A673 (cell line): ENCODE measurements around the gene PPP1R2.

ENCODE experiments used
- EZH2 ChIP-seq: fragments of 200-600 bp; sonication (generic); IDR thresholded peaks from 2 replicates; pipeline ENCODE4 v1.6.1; 2017; ENCODE audit warnings: borderline replicate concordance, low read depth, mild to moderate bottlenecking, mixed read lengths, antibody characterized with exemption, low read length; ENCODE audit not compliant: poor library complexity, severe bottlenecking
- TF ChIP-seq, protein P1 (sequence below): fragments of 300-800, 200-600 bp; sonication (generic); conservative IDR thresholded peaks from 2 replicates; pipeline ENCODE4 v1.5.1; 2017; ENCODE audit warnings: low read depth, mild to moderate bottlenecking, antibody characterized with exemption, low read length, moderate library complexity, mixed read lengths

DNA sequence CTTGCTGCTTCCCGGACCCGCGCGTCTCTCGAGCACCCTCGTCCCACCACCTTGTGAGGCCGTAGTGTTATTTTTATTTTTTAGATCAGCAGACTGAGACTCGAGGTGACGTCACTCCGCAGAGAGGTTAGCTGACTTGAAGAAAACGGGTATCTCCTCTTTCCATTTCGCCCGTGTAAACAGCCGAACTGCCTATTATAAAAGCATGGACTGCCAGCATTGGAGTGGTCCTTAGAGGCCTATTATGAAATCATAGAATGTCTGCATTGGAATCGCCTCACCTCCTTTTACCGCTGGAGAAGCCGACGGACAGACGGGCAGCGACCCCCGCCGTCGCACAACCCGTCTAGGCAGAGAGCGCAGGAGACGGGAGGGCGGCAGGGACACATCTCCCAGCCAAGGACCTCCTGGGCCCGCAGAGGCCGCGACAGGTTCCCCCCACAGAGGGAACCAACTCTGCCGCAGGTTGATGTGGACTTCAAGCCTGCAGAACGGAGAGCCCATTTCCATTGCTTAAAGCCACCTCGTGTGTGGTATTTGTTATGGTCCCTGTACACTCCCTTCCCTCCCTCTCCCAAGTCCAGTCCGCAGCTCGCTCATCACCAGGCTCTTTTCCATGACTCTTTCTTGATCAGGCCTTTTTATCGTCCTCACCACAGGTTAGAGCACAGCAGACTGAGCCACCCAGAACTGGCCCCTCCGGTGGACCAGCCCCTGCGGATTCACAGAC lies 540 bp upstream of the PPP1R2 start:
- TF ChIP-seq, protein P1, sequence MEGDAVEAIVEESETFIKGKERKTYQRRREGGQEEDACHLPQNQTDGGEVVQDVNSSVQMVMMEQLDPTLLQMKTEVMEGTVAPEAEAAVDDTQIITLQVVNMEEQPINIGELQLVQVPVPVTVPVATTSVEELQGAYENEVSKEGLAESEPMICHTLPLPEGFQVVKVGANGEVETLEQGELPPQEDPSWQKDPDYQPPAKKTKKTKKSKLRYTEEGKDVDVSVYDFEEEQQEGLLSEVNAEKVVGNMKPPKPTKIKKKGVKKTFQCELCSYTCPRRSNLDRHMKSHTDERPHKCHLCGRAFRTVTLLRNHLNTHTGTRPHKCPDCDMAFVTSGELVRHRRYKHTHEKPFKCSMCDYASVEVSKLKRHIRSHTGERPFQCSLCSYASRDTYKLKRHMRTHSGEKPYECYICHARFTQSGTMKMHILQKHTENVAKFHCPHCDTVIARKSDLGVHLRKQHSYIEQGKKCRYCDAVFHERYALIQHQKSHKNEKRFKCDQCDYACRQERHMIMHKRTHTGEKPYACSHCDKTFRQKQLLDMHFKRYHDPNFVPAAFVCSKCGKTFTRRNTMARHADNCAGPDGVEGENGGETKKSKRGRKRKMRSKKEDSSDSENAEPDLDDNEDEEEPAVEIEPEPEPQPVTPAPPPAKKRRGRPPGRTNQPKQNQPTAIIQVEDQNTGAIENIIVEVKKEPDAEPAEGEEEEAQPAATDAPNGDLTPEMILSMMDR = no peak
- no peak for TF ChIP-seq EZH2
